HT-29 (cell line): ENCODE data around the gene SFT2D1. TPM values are rescaled to one million over a fixed set of nuclear protein-coding genes. Genes with fewer than 3 reads are reported as not detected.

Experiments used
- DNase-seq: peaks from one replicate; pipeline ENCODE4 v3.0.0-alpha.2; 2015; ENCODE audit warnings: low spot score
- total RNA-seq: library from RNA; depleted of rRNA; stranded (reverse); fragments of >200 nt; shearing (Covaris generic); gene quantifications from 2 replicates; pipeline ENCODE4 v1.2.3, GENCODE V29; 2014; rRNA removed

Gene SFT2D1
- total RNA-seq, 1 experiment from 2014 or later, result 69.3 TPM

GRCh38 chr6:166277892-166278578 is 64.3 kb downstream of the SFT2D1 start:
- no peak for DNase-seq

GRCh38 chr6:166277018-166277417 is 65.3 kb downstream of the SFT2D1 start:
- no peak for DNase-seq

GRCh38 chr6:166275714-166276166 is 66.6 kb downstream of the SFT2D1 start:
- DNase-seq, result peak; percentile 64

DNA sequence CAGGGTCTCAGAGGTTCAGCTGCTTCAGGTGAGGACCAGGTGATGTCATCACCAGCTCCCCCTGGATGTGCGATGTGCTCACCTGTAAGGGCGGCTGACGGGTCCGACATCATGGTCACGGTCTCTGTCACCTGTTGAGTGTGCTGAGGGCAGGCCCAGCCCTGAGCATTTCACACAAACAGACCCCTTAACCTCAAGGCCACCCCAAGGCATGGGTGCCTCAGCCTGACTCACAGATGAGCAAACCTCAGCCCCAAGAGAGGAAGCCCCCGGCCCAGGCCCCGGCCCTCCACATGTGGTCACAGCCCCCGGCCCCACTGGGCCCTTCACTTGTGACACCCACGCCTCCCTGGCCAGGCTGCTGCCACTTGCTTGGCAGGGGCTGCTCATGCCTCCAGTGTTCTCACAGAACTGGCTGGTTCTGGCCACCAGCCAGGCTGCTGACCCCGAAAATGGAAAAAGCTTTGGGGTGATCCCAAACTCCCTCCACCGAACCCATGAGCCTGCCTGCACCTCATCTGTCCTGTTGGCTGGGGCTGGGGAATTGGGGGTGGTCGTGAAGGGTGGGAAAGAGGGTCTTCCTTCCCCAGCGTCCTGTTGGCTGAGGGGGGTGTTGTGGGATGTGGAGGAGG is 67.5 kb downstream of the SFT2D1 start:
- DNase-seq, result no peak

DNA sequence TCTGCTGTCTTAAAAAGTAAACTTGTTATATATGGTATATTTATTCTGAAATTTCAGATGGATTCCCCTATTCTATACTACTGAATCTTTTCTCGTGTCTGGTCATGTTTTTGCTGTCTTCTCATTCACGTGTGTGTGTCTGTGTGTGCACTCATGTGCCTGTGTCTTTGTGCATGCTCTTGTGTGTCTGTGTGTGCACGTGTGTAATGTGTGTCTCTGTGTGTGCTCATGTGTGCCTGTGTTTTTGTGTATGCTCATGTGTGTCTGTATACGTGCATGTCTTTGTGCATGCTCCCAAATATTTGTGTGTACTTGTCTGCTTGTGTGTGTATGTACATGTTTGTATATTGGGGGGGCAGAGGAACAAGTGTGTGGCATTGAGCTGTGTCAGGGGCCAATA is 68.2 kb downstream of the SFT2D1 start:
- DNase-seq, result no peak

- DNase-seq, result no peak
These were observed 71.0 kb downstream of the SFT2D1 start for GRCh38 chr6:166271376-166271765.

DNA sequence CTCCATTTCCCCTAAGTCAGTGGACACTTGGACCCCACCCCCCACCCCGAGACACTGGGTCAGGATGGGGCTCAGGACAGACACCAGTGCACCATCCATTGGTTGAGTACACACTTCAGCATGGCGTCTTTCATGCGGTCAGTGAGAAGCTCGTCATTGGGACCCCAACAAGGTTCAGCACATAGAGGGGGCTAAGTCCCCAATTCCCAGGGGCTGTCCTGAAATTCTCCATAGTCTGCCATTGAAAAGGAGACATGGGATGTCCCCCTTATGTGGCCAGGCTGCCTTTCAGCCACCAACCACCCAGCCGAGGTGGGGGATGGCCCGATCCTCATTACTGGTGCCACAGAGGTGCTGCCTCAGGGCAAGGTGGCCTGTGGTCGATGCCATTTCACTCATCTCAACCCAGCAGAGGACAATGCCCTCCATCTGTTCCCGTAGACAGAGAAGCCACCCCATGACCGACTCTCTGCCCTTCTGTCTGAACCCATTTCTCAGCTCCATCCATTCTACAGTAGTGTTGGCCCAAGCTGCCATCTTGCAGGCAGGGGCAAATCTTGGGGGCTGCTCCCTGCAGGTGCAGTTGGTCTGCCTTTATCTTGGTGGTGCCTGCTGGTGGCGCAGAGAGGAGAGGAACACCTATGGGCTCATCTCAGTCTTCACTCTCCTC is 71.5 kb downstream of the SFT2D1 start:
- DNase-seq, result no peak

Other genes starting within 250 kb of the SFT2D1 start
- gene TBXT, start 174.7 kb downstream of the SFT2D1 start, total RNA-seq, result not detected in 2 replicates
- 0.05 TPM in 1 of 2 replicates, not detected in the other for gene PRR18, start 34.2 kb downstream of the SFT2D1 start, total RNA-seq
- gene MPC1, start 40.4 kb upstream of the SFT2D1 start, total RNA-seq, result 35.0 and 41.3 TPM in 2 replicates
- 0.15 TPM in 1 of 2 replicates, not detected in the other for gene RAMACL, start 244.1 kb upstream of the SFT2D1 start, total RNA-seq